Central memory CD4-positive, alpha-beta T cell (primary cell): ENCODE data around the gene RTP5.
A peak's percentile ranks its signal among the peaks of the same experiment; 100 is the strongest.
"Not testable (repeated sequence)": the region's sequence is repeated elsewhere in the genome, so short reads cannot be mapped to it uniquely, and the experiment has no call there.

ENCODE experiments used
- DNase-seq: peaks from one replicate; pipeline ENCODE4 v3.0.0; 2022
- total RNA-seq, 3 experiments: gene quantifications; one replicate each; lab custom pipeline; 2026; lab: John Stamatoyannopoulos, UW

The RTP5 gene
- 0 to 0.07 (median 0) reads per million in 3 experiments for total RNA-seq

DNA sequence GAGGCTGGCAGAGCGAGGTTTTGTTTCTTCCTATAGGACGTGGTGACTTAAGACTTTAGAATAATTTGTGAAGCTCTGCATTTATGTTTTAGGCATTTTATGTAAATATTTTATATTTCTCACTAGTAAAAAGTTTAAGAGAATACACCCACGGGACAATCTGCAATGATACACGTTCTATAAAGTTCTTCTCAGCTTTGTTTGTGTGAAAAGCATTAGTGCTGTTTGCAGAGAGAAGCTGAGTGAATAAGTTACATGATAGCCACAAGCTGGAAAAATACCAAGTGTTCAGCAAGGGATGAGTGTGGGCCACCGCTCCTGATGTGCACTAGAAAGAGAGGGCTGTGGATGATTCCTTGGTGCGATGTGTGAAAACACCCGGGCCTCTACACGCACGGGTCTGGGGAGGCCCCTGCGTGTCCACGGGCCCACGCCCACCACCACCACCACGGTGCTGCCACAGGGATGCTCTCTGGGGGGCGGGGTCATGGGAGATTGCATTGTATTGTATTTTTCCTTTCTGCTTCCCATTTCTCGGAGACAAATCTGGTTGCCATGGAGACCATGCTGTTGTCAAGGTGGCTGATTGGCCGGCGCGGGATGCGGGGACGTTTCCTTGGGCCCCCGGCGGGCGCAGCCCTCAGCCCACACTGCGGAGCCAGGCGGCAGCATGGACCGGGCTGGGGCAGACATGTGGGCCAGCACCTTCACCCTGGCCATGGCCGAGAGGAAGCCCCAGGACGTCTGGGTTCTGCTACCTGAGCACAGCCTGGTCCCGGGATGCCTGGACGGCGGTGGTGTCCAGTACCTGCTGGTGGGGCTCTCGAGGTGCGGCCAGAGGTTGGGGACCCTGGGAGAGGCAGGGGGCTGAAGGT lies at the start of gene RTP5:
RTP5 (plus strand) TSS at position 643 of the 875 bp plus-strand sequence; CDS start at position 671, 28 bp downstream.
- DNase-seq, result no peak

DNA sequence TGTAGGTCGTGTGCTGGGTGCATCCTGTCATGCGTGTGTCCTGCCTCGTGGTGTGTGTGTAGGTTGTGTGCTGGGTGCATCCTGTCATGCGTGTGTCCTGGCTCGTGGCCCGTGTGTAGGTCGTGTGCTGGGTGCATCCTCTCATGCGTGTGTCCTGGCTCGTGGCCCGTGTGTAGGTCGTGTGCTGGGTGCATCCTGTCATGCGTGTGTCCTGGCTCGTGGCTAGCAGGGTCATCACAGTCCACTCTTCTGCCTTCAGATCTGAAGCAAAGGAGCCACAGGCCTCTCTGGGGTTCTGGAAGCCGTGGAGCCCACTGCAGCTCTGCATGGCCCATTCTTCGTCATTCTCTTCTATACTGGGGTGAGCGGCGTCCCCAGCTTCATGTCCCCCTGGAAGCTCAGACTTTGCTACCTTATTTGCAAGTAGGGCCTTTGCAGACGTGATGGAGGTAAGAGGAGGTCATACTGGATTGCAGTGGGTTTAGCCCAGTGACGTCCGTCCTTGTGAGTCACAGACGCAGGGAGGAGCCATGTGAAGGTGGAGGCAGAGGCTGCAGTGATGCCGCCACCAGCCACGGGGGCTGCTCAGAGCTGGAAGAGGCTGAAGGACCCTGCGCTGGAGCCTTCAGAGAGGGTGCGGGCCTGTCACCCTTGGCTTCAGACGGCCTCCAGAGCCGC lies 49.4 kb upstream of the RTP5 start:
- not testable (repeated sequence) for DNase-seq

DNA sequence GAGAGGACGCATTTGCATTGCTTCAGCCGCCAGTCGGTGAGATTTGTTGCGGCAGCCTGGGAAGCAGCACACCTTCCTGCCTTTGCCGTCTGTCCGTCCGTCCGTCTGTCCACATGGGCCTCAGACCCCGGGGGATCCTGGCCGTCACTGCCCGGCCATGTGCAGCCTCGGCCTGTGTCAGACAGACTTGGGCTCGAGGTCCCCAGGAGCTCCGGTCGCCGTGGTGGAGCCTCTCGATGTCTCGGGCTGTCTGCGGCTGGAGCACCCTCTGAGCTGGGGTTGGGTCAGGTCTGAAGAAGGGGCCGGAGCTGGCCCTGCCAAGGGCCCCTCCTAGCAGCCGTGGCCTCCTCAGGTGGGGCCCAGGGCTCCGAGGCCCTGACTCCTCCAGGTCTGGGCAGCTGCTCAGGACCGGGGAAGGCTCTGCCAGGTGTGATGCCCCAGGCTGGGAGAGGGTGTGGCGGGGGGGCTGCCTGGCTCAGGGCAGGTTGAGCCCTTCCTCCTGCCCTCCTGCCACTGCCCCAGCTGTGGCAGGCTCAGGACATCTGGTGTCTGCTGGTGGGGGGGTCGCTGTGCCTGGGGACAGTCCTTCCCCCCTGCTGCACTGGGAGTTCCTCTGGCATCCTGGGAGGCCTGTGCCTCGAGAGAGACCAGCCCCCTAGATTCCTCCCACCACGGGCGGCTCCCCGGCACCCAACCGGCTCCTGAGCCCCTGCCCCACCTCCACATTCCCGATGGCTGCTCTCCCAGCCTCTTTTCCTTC lies 48.7 kb upstream of the RTP5 start:
- DNase-seq, result no peak

DNA sequence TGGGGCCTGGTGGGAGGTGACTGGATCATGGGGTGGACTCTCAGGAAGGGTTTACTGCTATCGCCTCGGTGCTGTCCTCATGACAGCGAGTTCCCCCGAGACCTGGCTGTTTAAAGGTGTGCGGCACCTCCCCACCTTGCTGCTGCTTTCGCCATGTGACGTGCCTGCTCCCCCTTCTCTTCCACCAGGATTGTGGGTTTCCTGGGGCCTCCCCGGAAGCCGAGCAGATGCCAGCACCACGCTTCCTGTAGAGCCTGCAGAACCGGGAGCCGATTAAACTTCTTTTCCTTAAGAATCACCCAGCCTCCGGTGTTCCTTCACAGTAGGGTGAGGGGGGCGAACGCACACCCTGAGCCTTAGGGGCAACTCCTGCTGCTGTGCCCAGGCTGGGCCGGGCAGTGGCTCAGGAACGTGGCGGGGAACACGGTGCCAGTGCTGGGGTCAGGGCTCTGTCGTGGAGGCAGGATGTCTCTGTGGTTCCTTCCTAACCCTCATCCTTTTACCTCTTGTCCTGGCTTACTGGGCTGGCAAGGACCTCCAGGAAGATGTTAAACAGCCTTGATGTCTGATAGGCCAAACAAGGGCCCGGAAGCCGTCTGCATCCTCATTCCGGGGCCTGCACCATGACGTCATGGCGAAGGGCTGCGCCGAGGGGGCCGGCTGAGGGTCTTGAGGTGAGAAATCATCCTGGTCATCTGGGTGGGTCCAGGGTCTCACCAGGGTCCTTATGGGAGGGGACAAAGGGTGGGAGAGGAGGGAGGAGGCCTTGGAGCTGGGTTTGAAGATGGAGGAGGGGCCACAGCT lies 47.9 kb upstream of the RTP5 start:
- no peak for DNase-seq

DNA sequence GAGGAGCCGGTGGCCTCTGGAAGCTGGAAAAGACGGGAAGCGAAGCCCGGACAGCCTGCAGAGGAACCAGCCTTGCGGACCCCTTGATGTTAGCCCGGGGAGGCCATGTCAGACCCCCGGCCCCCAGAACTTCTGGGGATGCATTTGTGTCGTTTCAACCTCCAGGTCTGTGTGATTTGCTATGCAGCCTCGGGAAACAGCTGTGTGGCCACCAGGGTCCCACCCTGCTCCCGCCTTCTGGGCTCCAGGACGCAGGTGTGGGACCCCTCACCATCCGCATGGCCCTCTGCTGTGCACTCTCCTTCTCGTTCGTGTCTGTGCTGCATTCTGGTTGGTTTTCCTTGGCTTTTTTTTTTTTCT lies 47.3 kb upstream of the RTP5 start:
- DNase-seq, result no peak

DNA sequence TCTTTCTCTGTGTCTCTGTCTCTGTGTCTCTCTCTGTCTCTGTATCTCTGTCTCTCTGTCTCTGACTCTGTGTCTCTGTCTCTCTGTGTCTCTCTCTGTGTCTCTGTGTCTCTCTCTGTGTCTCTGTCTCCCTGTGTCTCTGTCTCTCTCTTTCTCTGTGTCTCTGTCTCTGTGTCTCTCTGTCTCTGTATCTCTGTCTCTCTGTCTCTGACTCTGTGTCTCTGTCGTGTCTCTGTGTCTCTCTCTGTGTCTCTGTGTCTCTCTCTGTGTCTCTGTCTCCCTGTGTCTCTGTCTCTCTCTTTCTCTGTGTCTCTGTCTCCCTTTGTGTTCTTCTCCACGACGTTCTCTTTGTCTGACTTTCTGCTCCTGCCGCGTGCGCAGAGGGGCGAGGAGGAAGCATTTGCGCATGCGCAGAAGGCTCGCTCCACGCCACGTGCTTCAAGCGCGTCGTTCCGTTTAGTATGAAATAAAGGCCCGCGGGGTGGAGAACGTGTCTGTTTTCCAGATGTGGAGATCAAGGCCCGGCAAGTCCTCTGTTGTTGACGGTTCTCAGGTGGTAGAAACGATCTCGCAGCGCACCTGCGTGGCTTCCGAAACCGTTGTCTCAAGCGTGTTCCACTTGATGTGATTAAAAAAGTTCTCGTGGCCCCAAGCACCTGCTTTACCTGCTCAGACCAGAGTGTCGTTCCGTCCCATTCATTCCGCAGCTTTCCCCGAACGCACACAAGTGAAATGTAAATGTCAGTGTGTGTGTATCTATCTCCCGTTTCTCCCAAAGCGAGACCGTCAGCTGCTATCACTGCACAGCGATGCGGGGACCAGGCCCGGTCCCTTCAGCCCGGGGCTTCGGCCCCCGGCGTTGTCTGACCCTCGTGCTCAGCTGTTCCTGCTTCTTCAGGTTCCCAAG lies 45.7 kb upstream of the RTP5 start:
- DNase-seq, result not testable (repeated sequence)

DNA sequence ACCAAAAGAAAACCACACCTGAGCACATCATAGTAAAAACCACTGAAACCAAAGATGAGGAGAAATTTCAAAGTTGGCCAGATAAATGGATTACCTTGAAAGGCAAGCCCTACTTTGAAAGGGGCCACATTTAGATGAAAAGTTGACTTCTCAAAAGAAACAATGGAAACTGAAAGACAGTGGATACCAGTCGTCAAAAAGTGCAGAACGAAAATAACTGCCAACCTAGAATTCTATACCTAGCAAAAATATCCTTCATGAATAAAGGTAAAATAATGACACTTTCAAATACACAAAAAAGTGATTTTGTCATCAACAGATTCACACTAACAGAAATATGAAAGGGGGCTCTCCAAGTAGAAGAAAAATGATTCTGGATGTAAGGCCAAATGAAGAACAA lies 42.1 kb upstream of the RTP5 start:
- no peak for DNase-seq

DNA sequence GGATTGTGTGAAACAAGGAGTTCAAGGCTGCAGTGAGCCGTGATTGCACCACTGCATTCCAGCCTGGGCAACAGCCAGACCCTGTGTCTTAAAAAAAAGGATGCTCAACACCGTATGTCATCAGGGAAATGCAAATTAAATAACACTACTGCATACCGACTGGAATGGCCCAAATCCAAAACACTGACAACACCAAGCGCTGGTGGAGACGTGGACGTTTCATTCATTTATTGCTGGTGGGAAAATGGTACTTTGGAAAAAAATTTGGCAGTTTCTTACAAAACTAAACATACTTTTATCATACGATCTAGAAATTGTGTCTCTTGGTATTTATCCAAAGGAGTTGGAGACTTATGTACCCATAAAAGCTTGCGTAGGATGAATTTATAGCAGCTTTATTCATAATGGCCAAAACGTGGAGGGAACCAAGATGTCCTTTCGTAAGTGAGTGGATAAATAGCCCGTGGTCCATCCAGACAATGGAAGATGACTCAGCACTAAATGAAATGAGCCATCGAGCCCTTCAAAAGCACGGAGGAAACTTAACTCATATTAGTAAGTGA lies 36.3 kb upstream of the RTP5 start:
- no peak for DNase-seq

DNA sequence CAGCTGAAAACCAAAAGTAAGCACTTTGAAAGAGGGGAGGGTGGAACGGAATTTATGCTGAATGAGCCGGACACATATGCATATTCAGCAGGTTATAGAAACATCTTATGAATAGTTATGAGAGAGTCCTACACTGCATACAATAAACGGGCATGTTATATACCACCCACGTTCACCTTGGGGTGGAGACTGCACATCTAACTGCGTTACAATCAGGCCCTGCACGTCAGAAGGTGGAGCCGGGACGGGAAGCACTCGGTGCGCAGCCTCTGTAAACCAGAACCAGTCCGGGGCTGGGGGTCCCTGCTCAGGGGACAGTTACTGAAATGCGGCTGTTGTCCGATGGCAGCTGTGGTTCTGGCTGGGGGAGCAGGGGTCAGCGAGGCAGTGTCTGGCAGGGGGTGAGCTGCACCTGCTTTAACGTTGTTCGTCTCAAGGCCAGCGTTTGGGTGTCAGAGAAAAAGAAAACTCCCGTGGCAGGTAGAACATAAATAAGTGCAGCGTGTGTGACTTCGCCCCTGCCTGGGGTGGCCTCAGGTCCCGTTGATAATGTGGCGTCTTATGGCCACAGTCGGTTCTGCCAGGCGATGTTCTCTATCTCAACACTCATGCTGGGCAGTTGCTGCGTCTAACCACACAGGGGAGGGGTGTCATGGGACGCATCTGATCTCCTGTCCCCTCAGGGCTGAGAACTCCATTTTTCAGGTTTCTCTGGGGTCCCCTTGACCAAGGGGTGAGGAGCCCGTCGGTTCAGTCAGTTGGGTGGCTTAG lies 35.6 kb upstream of the RTP5 start:
- not testable (repeated sequence) for DNase-seq

DNA sequence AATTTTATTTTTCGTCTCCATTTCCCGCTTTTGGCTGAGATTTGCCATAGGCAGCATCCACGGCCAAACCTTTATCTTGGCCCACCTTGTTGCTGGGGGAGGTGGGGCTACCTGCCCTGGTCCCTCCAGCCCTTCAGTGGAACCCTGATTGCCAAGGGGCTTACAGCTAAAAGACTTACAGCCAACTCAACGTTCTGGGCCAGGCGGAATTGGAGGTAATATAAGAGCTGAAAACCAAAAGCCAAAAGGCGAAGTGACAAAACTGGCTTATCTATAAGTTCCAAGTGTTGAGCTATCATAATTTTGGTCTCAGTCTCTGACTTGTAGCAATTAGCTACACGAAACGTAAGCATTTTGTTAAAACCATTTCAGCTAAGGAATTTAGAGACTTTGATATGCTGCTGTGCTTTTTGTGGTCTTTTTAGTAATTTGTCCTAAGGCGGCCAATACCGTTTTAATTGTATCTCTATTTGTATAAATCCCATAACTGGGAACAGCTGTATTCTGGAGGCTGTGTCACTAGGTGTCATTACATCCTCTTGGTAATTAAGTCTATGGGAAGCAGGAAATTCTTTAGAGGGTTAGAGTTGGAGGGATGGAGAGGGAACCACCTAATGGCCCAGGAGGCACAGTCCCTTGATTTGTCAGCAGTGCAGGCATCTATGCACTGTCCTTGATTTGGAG lies 34.9 kb upstream of the RTP5 start:
- no peak for DNase-seq

DNA sequence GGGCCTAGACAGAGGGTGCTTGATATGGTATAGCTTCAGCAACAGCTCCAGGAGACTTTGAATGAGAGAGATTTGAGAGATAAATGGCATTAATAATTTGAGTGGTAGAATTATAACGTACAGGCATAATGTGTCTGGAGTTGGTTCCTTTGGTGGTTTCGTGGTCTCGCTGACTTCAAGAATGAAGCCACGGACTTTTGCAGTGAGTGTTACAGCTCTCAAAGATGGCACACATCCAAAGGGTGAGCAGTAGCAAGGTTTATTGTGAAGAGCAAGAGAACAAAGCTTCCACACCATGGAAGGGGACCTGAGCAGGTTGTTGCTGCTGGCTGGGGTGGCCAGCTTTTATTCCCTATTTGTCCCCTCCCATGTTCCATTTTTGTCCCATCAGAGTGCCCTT lies 33.9 kb upstream of the RTP5 start:
- no peak for DNase-seq

DNA sequence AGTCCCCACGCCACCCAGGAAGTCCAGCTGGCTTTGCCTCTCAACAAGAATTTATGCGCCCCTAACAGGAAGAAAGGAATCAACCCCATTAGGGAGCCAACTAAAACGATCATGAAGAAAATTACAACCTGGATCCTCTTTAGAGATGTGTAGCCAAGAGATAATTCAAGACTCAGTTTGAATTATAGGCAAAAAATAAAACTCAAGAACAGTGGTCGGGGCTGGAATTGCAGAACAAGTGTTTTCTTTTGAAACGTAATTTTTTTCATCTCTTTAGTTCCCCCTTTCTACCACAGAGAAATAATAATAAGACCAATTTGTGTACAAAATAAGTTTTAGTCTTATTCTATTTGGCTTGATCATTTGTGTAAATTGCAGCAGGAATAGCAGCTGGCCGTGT lies 33.2 kb upstream of the RTP5 start:
- no peak for DNase-seq

DNA sequence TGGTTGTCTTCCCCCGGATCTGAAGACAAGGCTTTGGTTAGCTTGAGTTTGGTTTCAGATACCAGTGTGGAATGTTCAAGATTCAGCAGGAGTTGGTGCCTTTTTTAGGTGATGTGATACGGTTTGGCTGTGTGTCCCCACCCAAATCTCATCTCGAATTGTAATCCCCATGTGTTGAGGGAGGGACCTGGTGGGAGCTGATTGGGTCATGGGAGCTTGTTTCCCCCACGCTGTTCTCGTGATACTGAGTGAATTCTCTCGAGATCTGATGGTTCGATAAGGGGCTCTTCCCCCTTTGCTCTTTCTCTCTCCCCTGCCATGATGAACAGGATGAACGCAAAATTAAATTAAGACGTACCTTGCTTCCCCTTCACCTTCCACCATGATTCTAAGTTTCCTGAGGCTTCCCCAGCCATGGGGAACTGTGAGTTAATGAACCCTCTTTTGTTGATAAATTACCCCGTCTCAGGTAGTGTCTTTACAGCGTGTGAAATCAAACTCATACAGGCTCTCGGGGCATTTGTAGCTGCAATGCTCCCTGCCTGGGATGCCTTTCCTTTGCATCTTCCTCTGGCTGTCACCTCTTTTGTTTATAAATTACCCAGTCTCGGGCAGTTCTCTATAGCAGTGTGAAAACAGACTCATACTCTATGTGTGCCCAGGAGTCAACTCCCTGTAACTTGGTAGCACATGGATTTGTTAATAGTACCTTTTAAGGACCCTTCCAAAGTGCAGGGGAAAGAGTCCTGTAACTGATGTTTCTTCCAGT lies 32.1 kb upstream of the RTP5 start:
- no peak for DNase-seq

DNA sequence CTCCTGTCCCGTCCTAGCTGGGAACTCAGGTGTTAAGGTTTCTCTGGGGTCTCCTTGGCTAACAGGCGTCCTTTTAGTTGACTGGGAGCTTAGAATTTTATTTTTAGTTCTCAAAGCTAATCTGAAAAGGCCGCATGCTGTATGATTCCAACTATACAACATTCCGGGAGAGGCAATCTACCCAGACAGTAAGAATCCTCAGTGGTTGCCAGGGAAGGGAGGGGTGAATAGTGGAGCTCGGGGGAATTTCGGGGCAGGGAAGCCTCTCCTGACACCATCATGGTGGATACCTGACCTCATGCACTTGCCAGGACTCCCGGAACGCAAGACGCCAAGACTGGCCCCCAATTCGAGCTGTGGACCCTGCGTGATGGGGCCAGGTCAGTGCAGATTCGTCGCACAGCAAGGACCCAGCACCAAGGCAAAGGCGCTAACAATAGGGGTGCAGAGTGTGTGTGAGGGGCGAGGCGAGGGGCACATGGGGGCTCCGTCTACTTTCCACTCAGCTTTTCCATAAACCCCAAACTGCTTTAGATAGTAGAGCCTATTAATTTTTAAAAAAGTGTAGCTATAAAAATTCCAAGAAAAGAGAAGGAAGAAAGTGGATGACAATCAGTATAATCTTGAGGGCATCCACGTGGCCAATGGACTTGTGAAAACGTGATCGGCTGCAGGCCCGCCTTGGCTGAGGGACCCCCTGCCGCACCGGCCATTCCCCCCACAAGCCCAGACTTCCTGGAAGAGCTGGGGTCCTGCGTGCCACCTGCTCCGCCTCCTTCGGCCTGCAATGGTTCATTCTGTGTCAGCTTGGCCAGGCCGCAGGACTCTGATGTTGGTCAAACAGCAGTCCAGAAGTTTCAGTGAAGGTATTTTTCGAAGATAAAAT lies 28.1 kb upstream of the RTP5 start:
- no peak for DNase-seq

DNA sequence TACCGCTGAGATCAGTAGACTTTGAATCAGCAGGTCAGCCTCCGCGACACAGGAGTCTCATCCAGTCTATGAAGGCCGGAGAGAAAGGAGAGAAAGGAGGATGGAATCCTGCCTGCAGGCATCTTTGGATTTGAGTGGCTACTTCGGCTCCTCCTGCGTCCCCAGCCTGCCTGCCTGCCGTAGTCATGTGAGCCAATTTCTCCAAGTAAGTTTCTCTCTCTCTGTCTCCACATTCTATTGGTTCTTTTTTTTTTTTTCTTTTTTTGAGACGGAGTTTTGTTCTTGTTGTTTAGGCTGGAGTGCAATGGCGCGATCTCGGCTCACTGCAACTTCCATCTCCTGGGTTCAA lies 27.5 kb upstream of the RTP5 start:
- DNase-seq, result no peak

DNA sequence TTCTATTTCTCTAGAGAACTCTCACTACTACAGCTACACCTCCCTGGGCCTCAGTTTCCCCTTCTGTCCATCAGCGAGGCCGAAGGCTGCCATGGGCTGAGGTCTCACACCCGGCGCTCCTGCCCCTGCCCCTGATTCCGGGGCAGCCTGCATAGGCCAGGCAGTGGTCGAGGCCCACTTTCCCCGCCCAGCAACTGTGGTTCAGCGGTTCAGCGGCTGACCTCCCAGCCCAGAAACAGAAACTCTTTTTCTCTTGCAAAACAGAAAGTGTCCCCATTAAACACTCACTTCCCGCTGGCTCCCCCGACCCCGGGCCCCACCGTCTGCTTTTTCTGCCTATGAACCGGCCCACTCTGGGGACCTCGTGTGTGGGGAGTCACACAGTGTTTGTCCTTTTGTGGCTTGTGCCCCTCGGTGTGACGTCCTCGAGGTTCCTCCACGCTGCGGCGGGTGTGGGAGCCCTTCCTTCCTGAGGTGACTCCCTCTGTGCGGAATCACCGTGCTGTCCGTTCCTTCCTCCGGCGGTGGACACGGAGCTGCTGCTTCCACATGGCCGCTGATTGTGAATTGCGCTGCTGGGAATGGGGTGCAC lies 26.8 kb upstream of the RTP5 start:
- peak; percentile 47 for DNase-seq

DNA sequence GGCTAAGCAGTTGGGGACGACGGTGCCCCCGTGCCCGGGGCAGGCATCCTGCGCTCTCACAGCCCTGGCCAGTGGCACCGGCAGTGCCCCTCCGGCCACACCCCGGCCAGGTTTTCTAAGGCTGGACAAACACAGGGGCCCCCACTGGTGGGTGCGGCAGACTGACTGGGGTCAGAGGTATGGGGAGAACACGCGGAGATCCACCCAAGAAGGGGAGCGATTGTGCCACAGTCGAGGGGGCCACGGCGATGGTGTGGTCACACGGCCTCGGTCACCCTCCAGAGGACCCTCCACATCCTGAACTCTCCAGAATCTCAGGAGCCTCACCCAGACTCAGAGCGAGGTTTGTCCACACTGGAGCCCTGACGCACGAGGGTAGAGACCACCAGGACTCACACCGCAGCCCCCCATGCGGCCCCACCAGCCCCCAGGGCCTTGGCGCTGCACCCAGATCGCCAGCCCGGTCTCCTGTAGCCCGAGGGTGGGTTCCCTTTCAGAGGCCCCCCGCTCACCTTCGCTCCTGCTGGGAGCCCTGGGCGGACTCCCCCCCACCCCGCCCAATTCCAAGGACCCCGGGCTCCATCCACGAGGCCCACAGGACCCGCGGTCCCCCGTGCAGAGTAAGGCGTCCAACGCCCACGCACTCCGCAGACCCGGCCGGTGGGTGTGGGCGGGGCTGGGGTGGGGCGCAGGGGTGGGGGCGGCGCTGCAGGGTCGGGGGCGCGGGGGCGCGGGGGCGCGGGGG lies 26.0 kb upstream of the RTP5 start:
- DNase-seq, result no peak
